PC-9 (cell line): ENCODE data around the gene TXNDC12. TPM values are rescaled to one million over a fixed set of nuclear protein-coding genes. Genes with fewer than 3 reads are reported as not detected.
"Not testable (repeated sequence)": the region's sequence is repeated elsewhere in the genome, so short reads cannot be mapped to it uniquely, and the experiment has no call there.

Source experiments
- BruUV-seq: library from RNA; stranded (reverse); fragments of 400-500 nt; replicated peaks from 2 replicates; lab custom pipeline; 2021; lab: Mats Ljungman, UMichigan
- CTCF ChIA-PET: fragments of 300-600 bp; sonication (Branson Sonifier 250); formaldehyde crosslinking; loops from one replicate; lab custom pipeline; 2022; ENCODE audit warnings: antibody characterized with exemption; lab: Charles Lee
- POLR2A ChIA-PET: fragments of 300-600 bp; sonication (Branson Sonifier 250); formaldehyde crosslinking; loops from one replicate; lab custom pipeline; 2022; ENCODE audit warnings: antibody characterized with exemption; ENCODE audit not compliant: unreplicated experiment; lab: Charles Lee
- DNase-seq, 2 experiments: peaks; one replicate each; pipeline versions ENCODE4 v3.0.0 to v3.0.0-alpha.2; 2015 to 2022; ENCODE audit warnings: mixed read lengths in 1 of 2
- H2AFZ ChIP-seq: fragments of 200-600 bp; sonication (generic); 2 replicates; pipeline ENCODE4 v1.8.1; 2017; ENCODE audit warnings: antibody characterized with exemption
- H3F3A ChIP-seq: fragments of 200-600 bp; sonication (generic); 2 replicates; pipeline ENCODE4 v1.8.1; 2017; ENCODE audit warnings: antibody characterized with exemption, mild to moderate bottlenecking, low read depth; ENCODE audit not compliant: insufficient read depth
- H3K27ac ChIP-seq: fragments of 200-600 bp; sonication (generic); 2 replicates; pipeline ENCODE4 v1.6.1; 2016; ENCODE audit warnings: mixed run types
- H3K27me3 ChIP-seq: fragments of 200-600 bp; sonication (generic); 2 replicates; pipeline ENCODE4 v1.6.1; 2016; ENCODE audit warnings: low read depth, mixed run types; ENCODE audit not compliant: insufficient read depth
- H3K36me3 ChIP-seq: fragments of 200-600 bp; sonication (generic); 2 replicates; pipeline ENCODE4 v1.6.1; 2016; ENCODE audit warnings: low read depth, mixed run types
- H3K4me1 ChIP-seq: fragments of 200-600 bp; sonication (generic); replicated peaks from 2 replicates; pipeline ENCODE4 v1.6.1; 2016; ENCODE audit warnings: mixed run types; ENCODE audit not compliant: insufficient read depth
- H3K4me2 ChIP-seq: fragments of 200-600 bp; sonication (generic); 2 replicates; pipeline ENCODE4 v1.6.1; 2017; ENCODE audit warnings: mixed run types
- H3K4me3 ChIP-seq: fragments of 200-600 bp; sonication (generic); 2 replicates; pipeline ENCODE4 v1.6.1; 2016; ENCODE audit warnings: mixed run types
- H3K79me2 ChIP-seq: fragments of 200-600 bp; sonication (generic); 2 replicates; pipeline ENCODE4 v1.6.1; 2017; ENCODE audit warnings: low read depth, mixed run types
- H3K9me2 ChIP-seq: fragments of 200-600 bp; sonication (generic); 2 replicates; pipeline ENCODE4 v1.8.1; 2017; ENCODE audit warnings: mild to moderate bottlenecking; ENCODE audit not compliant: insufficient read depth
- H3K9me3 ChIP-seq: fragments of 200-600 bp; sonication (generic); 2 replicates; pipeline ENCODE4 v1.8.1; 2016; ENCODE audit warnings: low read depth; ENCODE audit not compliant: insufficient read depth
- H4K20me1 ChIP-seq: fragments of 200-600 bp; sonication (generic); 2 replicates; pipeline ENCODE4 v1.8.1; 2017; ENCODE audit not compliant: insufficient read depth
- EZH2 ChIP-seq: fragments of 200-600 bp; sonication (generic); IDR thresholded peaks from 2 replicates; pipeline ENCODE4 v1.8.0; 2017; ENCODE audit warnings: antibody characterized with exemption, low read depth
- intact Hi-C: fragments of 100-400 bp; cut with micrococcal nuclease; formaldehyde crosslinking; loops from one replicate; pipeline ENCODE4 v1.10.0; 2022; ENCODE audit not compliant: unreplicated experiment
- total RNA-seq: library from RNA; stranded (reverse); gene quantifications from 2 replicates; pipeline ENCODE4 v1.2.3, GENCODE V29; 2021
- TF ChIP-seq, protein P1 (sequence below): fragments of 200-600 bp; sonication (generic); conservative IDR thresholded peaks from 2 replicates; pipeline ENCODE4 v1.6.1; 2017; ENCODE audit warnings: mixed run types, antibody characterized with exemption, mild to moderate bottlenecking, moderate library complexity

TXNDC12 gene
- total RNA-seq, 1 experiment from 2014 or later: 61.3 TPM

DNA sequence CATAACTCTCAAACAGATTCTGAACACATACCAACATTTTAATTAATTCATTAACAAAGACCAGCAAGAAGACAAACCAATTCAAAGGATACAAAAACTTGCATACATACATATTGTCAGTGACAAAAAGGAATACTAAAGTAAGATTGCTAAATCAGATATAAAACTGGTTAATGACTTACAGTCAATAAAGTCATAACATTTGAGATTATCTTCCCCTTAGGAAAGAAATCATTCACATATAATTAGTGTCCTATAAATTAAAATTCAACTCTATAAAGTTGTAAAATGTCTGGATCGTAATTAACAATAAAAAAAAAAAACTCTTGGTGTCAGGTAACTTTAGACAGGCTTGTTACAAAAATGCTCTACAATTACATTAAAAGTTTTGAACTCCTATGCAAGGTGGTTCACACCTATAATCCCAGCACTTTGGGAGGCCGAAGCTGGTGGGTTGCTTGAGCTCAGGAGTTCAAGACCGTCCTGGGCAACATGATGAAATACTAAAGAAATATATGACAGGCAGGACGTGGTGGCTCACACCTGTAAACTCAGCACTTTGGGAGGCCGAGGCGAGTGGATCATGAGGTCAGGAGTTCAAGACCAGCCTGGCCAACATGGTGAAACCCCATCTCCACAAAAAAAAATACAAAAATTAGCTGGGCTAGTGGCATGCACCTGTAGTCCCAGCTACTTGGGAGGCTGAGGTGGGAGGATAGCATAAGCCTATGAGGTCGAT, 46.8 kb downstream of the TXNDC12 start:
- Histone ChIP-seq H3K27me3 (no peaks in the 10 kb centered on the region), H3K4me3 (no peak overlapping the region), H4K20me1 (no peaks in the 10 kb centered on the region), H3K27ac (no peak overlapping the region), H3K36me3 (no peaks in the 10 kb centered on the region), H3K9me2 (no peaks in the 10 kb centered on the region), H3K4me1 (peaks cover 7% of the 10 kb centered on the region; the same call in 1 of the 2 replicates), H3K9me3 (no peaks in the 10 kb centered on the region), H3F3A (no peaks in the 10 kb centered on the region), H2AFZ (no peak overlapping the region), H3K79me2 (no peaks in the 10 kb centered on the region), H3K4me2 (no peak overlapping the region)
- POLR2A ChIA-PET: interaction anchor here (0.6 kb wide), 1 partner anchor 12 kb away, joined by 4 read pairs; no protein-coding TSS in a partner anchor
- no TSS peak for BruUV-seq
- CTCF ChIA-PET: no interaction called here
- intact Hi-C loops: loop anchor here (10.0 kb wide), 2 partner anchors 173 to 1233 kb away; no protein-coding TSS in a partner anchor
- TF ChIP-seq EZH2: no peak
- TF ChIP-seq, protein P1, sequence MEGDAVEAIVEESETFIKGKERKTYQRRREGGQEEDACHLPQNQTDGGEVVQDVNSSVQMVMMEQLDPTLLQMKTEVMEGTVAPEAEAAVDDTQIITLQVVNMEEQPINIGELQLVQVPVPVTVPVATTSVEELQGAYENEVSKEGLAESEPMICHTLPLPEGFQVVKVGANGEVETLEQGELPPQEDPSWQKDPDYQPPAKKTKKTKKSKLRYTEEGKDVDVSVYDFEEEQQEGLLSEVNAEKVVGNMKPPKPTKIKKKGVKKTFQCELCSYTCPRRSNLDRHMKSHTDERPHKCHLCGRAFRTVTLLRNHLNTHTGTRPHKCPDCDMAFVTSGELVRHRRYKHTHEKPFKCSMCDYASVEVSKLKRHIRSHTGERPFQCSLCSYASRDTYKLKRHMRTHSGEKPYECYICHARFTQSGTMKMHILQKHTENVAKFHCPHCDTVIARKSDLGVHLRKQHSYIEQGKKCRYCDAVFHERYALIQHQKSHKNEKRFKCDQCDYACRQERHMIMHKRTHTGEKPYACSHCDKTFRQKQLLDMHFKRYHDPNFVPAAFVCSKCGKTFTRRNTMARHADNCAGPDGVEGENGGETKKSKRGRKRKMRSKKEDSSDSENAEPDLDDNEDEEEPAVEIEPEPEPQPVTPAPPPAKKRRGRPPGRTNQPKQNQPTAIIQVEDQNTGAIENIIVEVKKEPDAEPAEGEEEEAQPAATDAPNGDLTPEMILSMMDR: no peak
- DNase-seq: no peak

DNA sequence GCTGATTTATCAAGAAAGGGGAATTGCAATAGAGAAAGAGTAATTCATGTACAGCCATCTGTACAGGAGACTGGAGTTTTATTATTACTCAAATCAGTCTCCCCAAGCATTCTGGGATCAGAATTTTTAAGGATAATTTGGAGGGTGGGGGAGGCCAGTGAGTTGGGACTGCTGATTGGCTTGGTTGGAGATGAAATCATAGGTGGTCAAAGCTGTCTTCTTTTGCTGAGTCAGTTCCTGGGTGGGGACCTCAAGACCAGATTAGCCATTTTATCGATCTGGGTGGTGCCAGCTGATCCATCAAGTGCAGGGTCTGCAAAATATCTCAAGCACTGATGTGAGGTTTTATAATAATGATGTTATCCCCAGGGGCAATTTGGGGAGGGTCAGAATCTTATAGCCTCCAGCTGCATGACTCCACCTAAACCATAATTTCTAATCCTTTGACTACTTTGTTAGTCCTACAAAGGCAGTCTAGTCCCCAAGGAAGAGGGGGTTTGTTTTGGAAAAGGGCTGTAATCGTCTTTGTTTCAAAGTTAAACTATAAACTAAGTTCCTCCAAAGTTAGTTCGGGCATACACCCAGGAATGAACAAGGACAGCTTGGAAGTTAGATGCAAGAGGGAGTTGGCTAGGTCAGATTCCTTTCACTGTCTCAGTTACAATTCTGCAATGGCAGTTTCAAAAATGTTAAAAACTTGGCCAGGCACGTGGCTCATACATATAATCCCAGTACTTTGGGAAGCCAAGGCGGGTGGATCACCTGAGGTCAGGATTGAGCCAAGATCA, 47.6 kb downstream of the TXNDC12 start:
- no peak overlapping the region for H3K27ac ChIP-seq
- peaks cover 7% of the 10 kb centered on the region; the same call in 1 of the 2 replicates for H3K4me1 ChIP-seq
- H3K4me2 ChIP-seq: no peak overlapping the region
- no peaks in the 10 kb centered on the region for H3K27me3 ChIP-seq
- H3K9me2 ChIP-seq: no peaks in the 10 kb centered on the region
- no peaks in the 10 kb centered on the region for H3K36me3 ChIP-seq
- H3K4me3 ChIP-seq: no peak overlapping the region
- H2AFZ ChIP-seq: no peak overlapping the region
- H3K9me3 ChIP-seq: no peaks in the 10 kb centered on the region
- TF ChIP-seq, protein P1: no peak
- no peak for TF ChIP-seq EZH2
- ChIA-PET POLR2A (no interaction called here), CTCF (interaction anchor here (0.6 kb wide), 1 partner anchor 341 kb away, joined by 3 read pairs; no protein-coding TSS in a partner anchor)
- H3K79me2 ChIP-seq: no peaks in the 10 kb centered on the region
- no peaks in the 10 kb centered on the region for H3F3A ChIP-seq
- DNase-seq: no peak
- intact Hi-C loops: loop anchor here (10.0 kb wide), 2 partner anchors 173 to 1233 kb away; no protein-coding TSS in a partner anchor
- no peaks in the 10 kb centered on the region for H4K20me1 ChIP-seq
- no TSS peak for BruUV-seq

DNA sequence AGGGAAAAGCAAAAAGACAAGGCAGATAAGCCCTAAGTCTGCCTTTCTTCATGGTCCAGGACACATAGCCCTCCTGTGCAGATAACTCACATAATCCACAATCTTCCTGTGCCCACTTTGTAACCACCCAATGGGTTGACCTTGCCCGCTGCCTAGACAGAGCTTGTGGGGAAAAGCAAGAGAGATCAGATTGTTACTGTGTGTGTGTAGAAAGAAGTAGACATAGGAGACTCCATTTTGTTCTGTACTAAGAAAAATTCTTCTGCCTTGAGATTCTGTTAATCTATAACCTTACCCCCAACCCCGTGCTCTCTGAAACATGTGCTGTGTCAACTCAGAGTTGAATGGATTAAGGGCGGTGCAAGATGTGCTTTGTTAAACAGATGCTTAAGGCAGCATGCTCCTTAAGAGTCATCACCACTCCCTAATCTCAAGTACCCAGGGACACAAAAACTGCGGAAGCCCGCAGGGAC, 48.9 kb downstream of the TXNDC12 start:
- not testable (repeated sequence) for H3K9me3 ChIP-seq, H3F3A ChIP-seq, H3K4me1 ChIP-seq, BruUV-seq, H3K79me2 ChIP-seq, H4K20me1 ChIP-seq, H3K4me2 ChIP-seq, H2AFZ ChIP-seq, DNase-seq, H3K36me3 ChIP-seq, H3K27ac ChIP-seq, H3K4me3 ChIP-seq, H3K9me2 ChIP-seq, H3K27me3 ChIP-seq
- intact Hi-C loops: loop anchor here (10.0 kb wide), 2 partner anchors 171 to 1231 kb away; no protein-coding TSS in a partner anchor
- ChIA-PET POLR2A (interaction anchor here (0.6 kb wide), 1 partner anchor 493 kb away, joined by 4 read pairs; no protein-coding TSS in a partner anchor), CTCF (interaction anchor here (0.6 kb wide), 1 partner anchor 915 kb away, joined by 5 read pairs; the partner anchor contains the start of gene ECHDC2)

DNA sequence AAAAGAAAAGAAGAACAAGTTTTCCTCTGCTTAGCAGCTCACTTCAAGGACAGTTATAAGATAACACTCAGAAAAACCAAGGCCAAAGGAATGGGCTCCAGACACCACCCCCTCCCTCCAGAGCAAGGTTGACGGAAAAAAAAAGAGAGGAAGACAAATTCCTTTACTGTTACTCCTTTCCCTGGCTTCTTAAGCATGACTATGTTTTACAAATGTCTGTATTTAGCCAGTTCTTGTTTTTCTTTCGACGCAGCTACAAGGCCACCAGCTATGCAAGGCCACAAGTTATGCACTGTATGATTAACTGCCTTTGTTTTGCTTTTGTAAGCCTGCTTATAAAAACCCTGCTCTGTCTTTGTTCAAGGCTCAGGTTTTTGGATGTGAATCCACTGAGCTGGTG, 49.4 kb downstream of the TXNDC12 start:
- H3F3A ChIP-seq, H3K9me2 ChIP-seq, H3K4me1 ChIP-seq, H3K36me3 ChIP-seq, H4K20me1 ChIP-seq, H3K27ac ChIP-seq, H3K27me3 ChIP-seq, H3K9me3 ChIP-seq, H2AFZ ChIP-seq, H3K79me2 ChIP-seq, DNase-seq, H3K4me2 ChIP-seq, H3K4me3 ChIP-seq, BruUV-seq: not testable (repeated sequence)
- POLR2A ChIA-PET: interaction anchor here (0.6 kb wide), 1 partner anchor 492 kb away, joined by 4 read pairs; no protein-coding TSS in a partner anchor
- intact Hi-C loops: loop anchor here (10.0 kb wide), 2 partner anchors 171 to 1231 kb away; no protein-coding TSS in a partner anchor
- CTCF ChIA-PET: interaction anchor here (0.6 kb wide), 1 partner anchor 916 kb away, joined by 5 read pairs; the partner anchor contains the start of gene ECHDC2
